Epithelial cell of esophagus (primary cell): ENCODE data around the gene FBXW12.

Experiments
- DNase-seq: peaks from one replicate; pipeline ENCODE4 v3.0.0; 2010; ENCODE audit warnings: low read depth
- H3K4me3 ChIP-seq: 2 replicates; pipeline ENCODE4 v1.5.1; 2011; ENCODE audit warnings: mild to moderate bottlenecking, low read length, control low read depth
- CTCF ChIP-seq: IDR thresholded peaks from 2 replicates; pipeline ENCODE4 v1.5.1; 2011; ENCODE audit warnings: low read depth, mild to moderate bottlenecking, low read length, control low read depth, inconsistent platforms; ENCODE audit not compliant: insufficient read depth; ENCODE audit errors: missing control alignments

Gene FBXW12

GRCh38 chr3:48414376-48415250 is 42.6 kb downstream of the FBXW12 start:
- TF ChIP-seq CTCF = no peak
- H3K4me3 ChIP-seq = no peak overlapping the region
- DNase-seq = no peak

- no peak overlapping the region for H3K4me3 ChIP-seq
- no peak for TF ChIP-seq CTCF
- no peak for DNase-seq
Measured at GRCh38 chr3:48415251-48415953, 43.4 kb downstream of the FBXW12 start.

- TF ChIP-seq CTCF = no peak
- H3K4me3 ChIP-seq = no peak overlapping the region
- no peak for DNase-seq
Measured at GRCh38 chr3:48416091-48416505, 44.1 kb downstream of the FBXW12 start.

GRCh38 chr3:48416546-48416945 is 44.5 kb downstream of the FBXW12 start:
- DNase-seq = no peak
- no peak for TF ChIP-seq CTCF
- no peak overlapping the region for H3K4me3 ChIP-seq

GRCh38 chr3:48417529-48418108 is 45.6 kb downstream of the FBXW12 start:
- no peak overlapping the region for H3K4me3 ChIP-seq
- TF ChIP-seq CTCF = no peak
- no peak for DNase-seq

- no peak for DNase-seq
- no peak for TF ChIP-seq CTCF
- H3K4me3 ChIP-seq = no peak overlapping the region
Measured at GRCh38 chr3:48418140-48418539, 46.1 kb downstream of the FBXW12 start.
